Right lobe of liver (tissue), 6 donors: ENCODE measurements around the gene GCNT1. TPM values are rescaled to one million over a fixed set of nuclear protein-coding genes. Genes with fewer than 3 reads are reported as not detected.

Experiments used
- ATAC-seq, 4 donors: fragments of 200-7000 bp; cut with Tn5 transposase; one replicate each; pipeline ENCODE4 v1.9.1; 2020; ENCODE audit warnings: mild to moderate bottlenecking in 4 of 4, moderate library complexity in 4 of 4
- DNase-seq, 3 donors: peaks; one replicate each; pipeline ENCODE4 v3.0.0-alpha.2; 2020
- H3K27ac ChIP-seq, 3 donors: fragments of 200-600 bp; one replicate each; pipeline ENCODE4 v1.8.0; 2022
- H3K27me3 ChIP-seq, 2 donors: fragments of 200-600 bp; one replicate each; pipeline ENCODE4 v1.8.0; 2022
- H3K36me3 ChIP-seq, 4 donors: fragments of 200-600 bp; sonication (generic) in 1 of 4; one replicate each; pipeline versions ENCODE4 v1.5.1 to v1.8.0; 2017 to 2022; ENCODE audit warnings: control low read depth in 1 of 4
- H3K4me1 ChIP-seq, 4 donors: fragments of 200-600 bp; sonication (generic) in 1 of 4; one replicate each; pipeline versions ENCODE4 v1.5.1 to v1.8.0; 2017 to 2022; ENCODE audit warnings: control low read depth in 1 of 4
- H3K4me3 ChIP-seq, 3 donors: fragments of 200-600 bp; one replicate each; pipeline ENCODE4 v1.8.0; 2022
- H3K9me3 ChIP-seq, 4 donors: fragments of 200-600 bp; sonication (generic) in 1 of 4; one replicate each; pipeline versions ENCODE4 v1.5.1 to v1.8.0; 2017 to 2022; ENCODE audit warnings: control low read depth in 1 of 4
- POLR2A ChIP-seq: fragments of 450-650 bp; IDR thresholded peaks from one replicate; pipeline ENCODE4 v1.6.1; 2017; ENCODE audit warnings: antibody characterized with exemption, mild to moderate bottlenecking
- WGBS: methylation state at CpG from one replicate; pipeline ENCODE4 v1.1.6; 2018; ENCODE audit warnings: low coverage, low lambda C conversion rate; ENCODE audit not compliant: insufficient coverage; ENCODE audit errors: missing lambda C conversion rate; 5-methylcytosine and 5-hydroxymethylcytosine counted together
- intact Hi-C, 2 donors: fragments of 100-400 bp; cut with DNase I; formaldehyde crosslinking; loops; one replicate each; pipeline versions ENCODE4 v1.11.2 to v1.14.1; 2022
- total RNA-seq, 6 experiments: library from RNA; depleted of rRNA in 2 of 6; stranded (reverse); fragments of >200 nt in 2 of 6; fragmentation: NEBNext Ultra II Directional in 3 of 6; extraction: Animal tissue kit (Norgen Biotek cat#: 25700) in 3 of 6; gene quantifications; one replicate each; pipeline versions ENCODE4 v1.1.0 to v1.2.4, GENCODE V29; 2016 to 2023
- TF ChIP-seq, protein P1 (sequence below), 4 donors: fragments of 200-600 bp in 3 of 4; fragments of 450-650 bp in 1 of 4; IDR thresholded peaks; one replicate each; pipeline versions ENCODE4 v1.5.1 to v1.8.0; 2016 to 2022; ENCODE audit warnings: antibody characterized with exemption in 4 of 4, mild to moderate bottlenecking in 2 of 4
- donor health status: DM: no; HTN: yes; CAD: no.
- donor health status: DM: no; HTN: no; CAD: no.
- donor health status: DM: no; HTN: no; CAD: no.
- donor health status: DM: no; HTN: yes; CAD: no.
- donor health status: DM: no; HTN: yes; CAD: no.

Gene GCNT1
- total RNA-seq, 6 experiments from 2014 or later, result 1.1 to 3.6 (median 2.7) TPM

DNA sequence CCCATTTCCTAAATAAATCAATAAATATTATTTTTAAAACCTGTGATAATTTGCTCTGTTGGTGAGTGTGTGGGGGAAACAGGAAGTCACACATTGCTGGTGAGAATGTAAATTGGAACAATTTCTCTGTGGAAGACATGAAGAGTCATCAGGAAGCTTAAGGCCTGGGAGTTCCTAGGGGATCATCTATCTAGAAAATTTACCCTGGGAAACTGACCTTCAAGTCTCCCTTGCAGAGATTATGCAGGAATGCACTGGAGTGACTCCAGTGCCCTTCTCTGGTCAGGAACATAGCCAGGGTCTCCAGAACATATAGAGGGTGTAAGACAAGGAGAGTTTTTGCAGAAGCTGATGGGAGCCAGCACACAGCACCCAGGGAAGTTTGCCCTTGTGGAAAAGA, 13.0 kb upstream of the GCNT1 start:
- intact Hi-C loops, result loop anchor here (5.0 kb wide), 2 partner anchors 211 to 261 kb away; no protein-coding TSS in a partner anchor
- ATAC-seq, result no peak
- Histone ChIP-seq H3K27ac (no peak overlapping the region), H3K4me3 (no peak overlapping the region), H3K9me3 (no peaks in the 10 kb centered on the region), H3K27me3 (no peaks in the 10 kb centered on the region), H3K4me1 (no peaks in the 10 kb centered on the region), H3K36me3 (no peaks in the 10 kb centered on the region)
- no peak for TF ChIP-seq POLR2A
- TF ChIP-seq, protein P1, sequence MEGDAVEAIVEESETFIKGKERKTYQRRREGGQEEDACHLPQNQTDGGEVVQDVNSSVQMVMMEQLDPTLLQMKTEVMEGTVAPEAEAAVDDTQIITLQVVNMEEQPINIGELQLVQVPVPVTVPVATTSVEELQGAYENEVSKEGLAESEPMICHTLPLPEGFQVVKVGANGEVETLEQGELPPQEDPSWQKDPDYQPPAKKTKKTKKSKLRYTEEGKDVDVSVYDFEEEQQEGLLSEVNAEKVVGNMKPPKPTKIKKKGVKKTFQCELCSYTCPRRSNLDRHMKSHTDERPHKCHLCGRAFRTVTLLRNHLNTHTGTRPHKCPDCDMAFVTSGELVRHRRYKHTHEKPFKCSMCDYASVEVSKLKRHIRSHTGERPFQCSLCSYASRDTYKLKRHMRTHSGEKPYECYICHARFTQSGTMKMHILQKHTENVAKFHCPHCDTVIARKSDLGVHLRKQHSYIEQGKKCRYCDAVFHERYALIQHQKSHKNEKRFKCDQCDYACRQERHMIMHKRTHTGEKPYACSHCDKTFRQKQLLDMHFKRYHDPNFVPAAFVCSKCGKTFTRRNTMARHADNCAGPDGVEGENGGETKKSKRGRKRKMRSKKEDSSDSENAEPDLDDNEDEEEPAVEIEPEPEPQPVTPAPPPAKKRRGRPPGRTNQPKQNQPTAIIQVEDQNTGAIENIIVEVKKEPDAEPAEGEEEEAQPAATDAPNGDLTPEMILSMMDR (IDR thresholded peaks at IDR 0.05), result no peak
- no peak for DNase-seq

DNA sequence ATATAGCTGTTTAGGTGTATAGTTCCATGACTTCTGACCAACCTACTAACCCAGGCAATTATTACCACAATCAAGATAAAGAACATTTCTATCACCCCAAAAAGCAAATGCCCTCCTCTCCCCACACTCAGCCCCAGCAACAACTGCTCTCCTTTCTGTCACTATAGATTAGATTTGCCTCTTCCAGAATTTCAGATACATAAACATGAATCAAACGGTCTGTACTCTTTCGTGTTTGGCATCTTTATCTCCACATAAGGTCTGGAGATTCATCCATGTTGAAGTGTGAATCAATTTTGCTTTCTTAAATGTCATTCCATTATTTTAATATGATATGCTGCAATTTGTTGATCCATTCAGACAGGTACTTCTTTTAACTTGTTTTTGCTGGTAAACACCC, 10.5 kb upstream of the GCNT1 start:
- DNase-seq (no peak), ATAC-seq (no peak)
- Histone ChIP-seq H3K4me3 (no peak overlapping the region), H3K9me3 (no peaks in the 10 kb centered on the region), H3K36me3 (no peaks in the 10 kb centered on the region), H3K27me3 (no peaks in the 10 kb centered on the region), H3K4me1 (no peaks in the 10 kb centered on the region), H3K27ac (no peak overlapping the region)
- WGBS, result 65% methylated on average over 2 of the region's 2 CpGs
- TF ChIP-seq, protein P1 (IDR thresholded peaks at IDR 0.05), result no peak
- TF ChIP-seq POLR2A, result no peak
- intact Hi-C loops, result loop anchor here (5.0 kb wide), 2 partner anchors 209 to 259 kb away; no protein-coding TSS in a partner anchor

DNA sequence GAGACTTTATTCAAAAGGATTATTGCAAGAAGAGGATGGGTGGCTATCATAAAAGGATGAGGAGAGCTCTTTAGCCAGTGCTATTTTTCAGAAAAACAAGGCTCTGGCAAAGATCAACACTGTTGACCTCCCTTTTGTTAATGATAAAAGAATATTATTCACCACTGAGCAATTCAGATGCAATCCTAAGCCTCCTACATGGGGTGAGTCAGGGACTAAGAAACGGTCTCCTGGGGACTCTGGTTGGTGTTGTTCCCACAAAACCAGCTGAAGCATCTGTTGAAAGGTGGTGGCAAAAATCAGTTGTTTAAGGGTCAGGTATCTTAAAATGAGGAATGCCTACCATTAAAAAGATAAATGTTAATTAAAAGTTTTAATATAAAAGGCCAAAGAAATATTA, 7.7 kb upstream of the GCNT1 start:
- ATAC-seq, result no peak

DNA sequence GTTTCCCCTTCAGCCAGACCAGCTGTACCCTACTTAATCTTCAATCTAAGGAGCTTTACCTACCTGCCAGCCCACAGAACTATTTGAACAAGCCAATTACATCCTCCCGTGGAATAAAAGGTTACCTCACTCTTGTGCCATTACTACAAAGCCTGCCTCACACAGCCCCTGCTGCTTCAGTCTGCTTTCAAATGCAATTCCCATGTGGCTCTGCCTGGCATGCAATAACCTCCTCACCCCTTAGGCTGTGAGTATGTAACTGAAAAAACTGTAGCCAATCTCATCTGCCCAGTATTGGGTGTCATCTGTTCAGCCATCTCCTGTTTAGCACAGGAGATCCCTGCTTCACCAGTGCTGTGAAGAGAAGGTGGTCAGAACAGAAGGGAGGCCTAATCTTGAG, 6.1 kb upstream of the GCNT1 start:
- Histone ChIP-seq H3K9me3 (no peaks in the 10 kb centered on the region), H3K4me1 (no peaks in the 10 kb centered on the region), H3K4me3 (no peak overlapping the region), H3K27ac (no peak overlapping the region), H3K27me3 (no peaks in the 10 kb centered on the region), H3K36me3 (no peaks in the 10 kb centered on the region)
- TF ChIP-seq, protein P1 (IDR thresholded peaks at IDR 0.05), result no peak
- no peak for TF ChIP-seq POLR2A
- WGBS, result 67% methylated on average over 1 of the region's 1 CpG
- intact Hi-C loops, result no loop called here
- ATAC-seq, result no peak
- no peak for DNase-seq

More for the DNA sequence above, 7.7 kb upstream of the GCNT1 start:
- no peaks in the 10 kb centered on the region for H3K4me1 ChIP-seq
- no peaks in the 10 kb centered on the region for H3K27me3 ChIP-seq
- H3K9me3 ChIP-seq, result no peaks in the 10 kb centered on the region
- no peak overlapping the region for H3K4me3 ChIP-seq
- H3K36me3 ChIP-seq, result no peaks in the 10 kb centered on the region
- intact Hi-C loops, result no loop called here
- WGBS, result 67% methylated on average over 1 of the region's 1 CpG
- TF ChIP-seq POLR2A, result no peak
- TF ChIP-seq, protein P1 (IDR thresholded peaks at IDR 0.05), result no peak
- DNase-seq, result no peak
- H3K27ac ChIP-seq, result no peak overlapping the region

DNA sequence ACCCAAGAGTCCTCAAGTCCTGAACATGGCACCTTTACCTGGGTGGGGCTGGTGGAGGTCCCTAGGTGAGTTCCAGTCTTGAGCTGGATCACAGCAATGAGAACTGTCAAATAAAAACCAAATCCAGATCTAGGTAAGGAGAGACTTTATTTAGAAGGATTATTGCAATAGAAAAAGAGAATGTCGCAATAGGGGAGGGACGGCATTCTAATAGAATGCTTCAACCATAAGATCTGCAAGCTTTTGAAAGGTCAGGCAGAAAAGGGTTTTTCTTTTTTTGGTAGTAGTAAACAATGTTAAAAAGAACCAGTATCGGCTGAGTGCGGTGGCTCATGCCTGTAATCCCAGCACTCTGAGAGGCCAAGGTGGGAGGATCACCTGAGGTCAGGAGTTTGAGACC, 5.2 kb upstream of the GCNT1 start:
- Histone ChIP-seq H3K4me1 (peaks cover 0 to 4% (median 0%) of the 10 kb centered on the region in 4 donors), H3K36me3 (no peaks in the 10 kb centered on the region), H3K9me3 (no peaks in the 10 kb centered on the region), H3K27me3 (no peaks in the 10 kb centered on the region), H3K27ac (no peak overlapping the region), H3K4me3 (no peak overlapping the region)
- intact Hi-C loops, result no loop called here
- no peak for TF ChIP-seq POLR2A
- TF ChIP-seq, protein P1 (IDR thresholded peaks at IDR 0.05), result no peak
- 69% methylated on average over 4 of the region's 4 CpGs for WGBS
- ATAC-seq, result no peak
- no peak for DNase-seq
